ENCODE measurements around the gene NACC2.

The NACC2 gene

GRCh38 chr9:136054798-136055714, 40.0 kb downstream of the NACC2 start:
- no peak for DNase-seq

- no peak for DNase-seq
These were observed 40.9 kb downstream of the NACC2 start for GRCh38 chr9:136054146-136054545.

GRCh38 chr9:136053757-136054142, 41.3 kb downstream of the NACC2 start:
- DNase-seq, result no peak

DNA sequence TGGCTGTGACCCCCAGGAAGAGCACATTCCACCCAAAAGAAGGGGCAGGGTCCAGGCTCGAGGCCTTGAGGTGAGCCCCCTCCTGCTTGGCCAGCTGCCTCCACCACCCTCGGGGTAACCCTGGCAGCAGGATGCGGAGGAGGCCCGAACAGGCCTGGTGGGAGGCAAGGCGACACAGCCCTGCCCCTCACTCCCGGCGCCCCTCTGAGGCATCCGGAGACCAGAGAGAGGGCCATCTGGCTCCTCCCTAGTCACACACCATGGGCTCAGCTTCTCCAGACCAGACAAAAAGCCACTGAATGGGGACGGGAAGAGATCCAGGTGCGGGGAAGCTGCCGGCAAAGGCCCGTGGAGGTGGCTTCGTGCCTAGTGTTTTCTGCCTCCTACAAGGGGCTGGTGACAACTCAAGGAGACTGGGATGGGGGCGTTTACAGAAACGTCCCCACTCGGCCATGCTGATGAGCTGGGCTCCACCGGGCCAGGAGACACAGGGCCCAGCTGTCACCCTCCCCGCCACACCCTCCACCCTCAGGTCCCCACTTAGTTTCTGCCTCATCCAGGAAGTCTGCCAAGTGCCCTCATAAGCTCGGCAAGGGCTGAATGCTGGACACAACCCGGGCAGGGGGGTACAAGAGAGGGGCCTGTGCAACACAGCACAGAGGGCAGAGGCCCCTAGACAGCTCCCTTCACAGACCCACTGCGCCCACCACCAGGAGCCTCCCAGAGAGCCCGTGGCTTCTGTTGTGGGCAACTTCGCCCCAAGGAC, 41.9 kb downstream of the NACC2 start:
- DNase-seq, result no peak

- DNase-seq, result no peak
These were observed 42.6 kb downstream of the NACC2 start for GRCh38 chr9:136052472-136052880.

GRCh38 chr9:136051837-136052471, 43.1 kb downstream of the NACC2 start:
- DNase-seq, result peak; percentile 68

DNA sequence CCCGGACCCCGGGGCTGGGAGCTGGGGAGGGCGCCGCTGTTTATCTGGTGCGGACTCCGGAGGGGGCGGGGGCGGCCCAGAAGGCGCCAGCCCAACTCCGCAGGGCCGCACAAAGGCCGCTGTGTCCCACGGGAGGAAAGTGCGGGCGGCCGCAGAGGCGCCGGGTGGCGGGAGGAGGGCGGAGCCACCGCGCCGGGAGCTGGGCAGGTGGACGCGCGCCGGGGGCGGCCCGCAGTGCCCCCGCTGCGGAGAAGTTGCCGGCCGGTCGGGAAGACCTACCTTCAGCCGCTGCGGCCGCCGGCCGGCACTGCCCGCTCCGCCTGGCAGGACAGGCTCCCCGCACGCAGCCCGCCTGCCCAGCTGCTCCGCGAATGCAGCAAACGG, 43.6 kb downstream of the NACC2 start:
- no peak for DNase-seq

DNA sequence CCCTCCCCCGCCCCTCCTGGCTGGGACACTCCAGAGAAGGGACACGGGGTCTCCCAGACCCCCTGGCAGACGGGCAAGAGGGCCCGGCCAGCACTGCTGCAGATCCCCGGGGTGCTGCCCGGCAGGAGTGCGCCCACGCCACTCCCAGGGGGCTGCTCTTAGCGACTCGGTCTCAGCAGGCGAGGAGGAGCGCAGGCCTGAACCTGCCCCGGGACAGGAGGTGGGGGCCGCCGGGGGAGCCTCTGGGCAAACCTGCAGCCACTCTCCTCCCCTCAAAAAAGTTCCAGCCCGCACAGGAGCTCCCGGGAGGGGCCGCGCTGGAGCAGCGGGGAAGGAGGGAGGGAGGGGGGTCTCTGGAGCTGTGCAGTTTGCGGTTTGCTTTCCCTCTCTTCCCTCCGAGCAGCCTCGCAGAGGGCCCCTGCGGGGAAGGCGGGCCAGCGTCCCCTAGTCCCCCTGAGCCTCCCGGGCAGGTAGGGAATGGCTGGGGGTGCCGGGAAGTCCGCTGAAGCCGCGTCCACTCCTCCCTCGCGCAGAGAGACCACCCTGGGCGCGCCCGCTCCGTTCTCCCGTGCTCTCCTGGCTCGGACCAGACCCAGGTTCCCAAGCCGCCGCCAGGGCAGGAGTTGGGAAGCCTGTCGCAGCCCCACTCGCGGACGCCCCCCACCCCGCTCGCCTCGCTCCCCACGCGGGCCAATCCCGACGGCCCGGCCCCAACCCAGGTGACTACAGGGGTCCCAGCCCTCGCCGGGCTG, 44.2 kb downstream of the NACC2 start:
- no peak for DNase-seq

DNA sequence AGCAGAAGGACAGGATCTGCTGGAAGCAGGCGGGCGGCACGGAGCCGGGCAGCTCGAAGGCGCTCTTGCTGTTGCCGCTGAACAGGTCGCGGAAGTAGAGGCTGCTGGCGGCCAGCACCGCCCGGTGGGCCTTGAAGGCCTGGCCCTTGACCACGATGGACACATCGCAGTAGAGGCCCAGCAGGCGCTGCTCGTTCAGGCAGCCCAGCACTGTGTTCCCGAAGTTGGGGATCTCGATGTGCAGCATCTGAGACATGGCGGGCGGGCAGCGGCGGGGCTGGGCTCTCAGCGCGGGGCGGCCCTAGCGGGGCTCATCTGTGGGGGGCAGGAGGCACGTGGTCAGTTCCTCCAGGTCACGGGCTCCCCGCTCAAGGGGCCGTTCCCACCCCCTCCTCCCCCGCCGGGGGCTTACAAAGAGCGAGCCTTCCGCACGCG, 44.8 kb downstream of the NACC2 start:
- no peak for DNase-seq

DNA sequence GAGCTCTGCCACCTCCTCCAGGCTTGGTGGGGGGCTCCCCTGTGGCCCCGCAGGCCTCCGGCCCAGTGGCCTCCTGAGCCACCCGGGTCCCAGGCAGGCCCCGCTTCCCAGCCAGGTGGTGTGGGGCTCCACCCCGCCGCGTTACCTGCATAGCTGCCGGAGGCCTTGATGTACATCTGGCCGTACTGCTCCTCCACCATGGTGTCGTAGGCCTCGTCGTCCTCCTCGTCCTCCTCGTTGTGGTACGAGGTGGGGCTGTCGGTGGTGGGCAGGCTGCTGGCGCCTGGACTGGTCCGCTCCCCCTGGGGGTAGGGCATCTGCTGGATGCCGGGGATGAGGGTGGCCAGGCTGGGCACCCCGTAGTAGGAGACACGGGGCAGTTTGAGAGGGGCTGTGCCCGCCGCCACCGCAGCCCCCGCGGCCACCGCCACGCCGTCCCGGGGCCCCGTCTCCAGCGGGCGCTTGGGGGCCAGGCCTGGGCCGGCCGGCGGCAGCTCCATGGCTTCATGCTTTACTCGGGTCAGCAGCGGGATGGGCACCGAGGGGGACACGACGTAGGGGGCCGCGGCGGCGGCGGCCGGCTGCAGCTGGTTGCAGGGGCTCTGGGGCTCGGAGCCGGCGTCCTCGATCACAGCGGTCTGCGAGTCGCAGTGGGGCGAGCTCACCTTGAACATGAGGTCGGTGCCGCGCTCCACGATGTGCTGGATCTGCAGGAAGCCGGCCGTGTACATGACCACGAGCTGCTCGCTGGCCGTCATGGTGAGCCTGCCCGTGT, 45.4 kb downstream of the NACC2 start:
- no peak for DNase-seq

DNA sequence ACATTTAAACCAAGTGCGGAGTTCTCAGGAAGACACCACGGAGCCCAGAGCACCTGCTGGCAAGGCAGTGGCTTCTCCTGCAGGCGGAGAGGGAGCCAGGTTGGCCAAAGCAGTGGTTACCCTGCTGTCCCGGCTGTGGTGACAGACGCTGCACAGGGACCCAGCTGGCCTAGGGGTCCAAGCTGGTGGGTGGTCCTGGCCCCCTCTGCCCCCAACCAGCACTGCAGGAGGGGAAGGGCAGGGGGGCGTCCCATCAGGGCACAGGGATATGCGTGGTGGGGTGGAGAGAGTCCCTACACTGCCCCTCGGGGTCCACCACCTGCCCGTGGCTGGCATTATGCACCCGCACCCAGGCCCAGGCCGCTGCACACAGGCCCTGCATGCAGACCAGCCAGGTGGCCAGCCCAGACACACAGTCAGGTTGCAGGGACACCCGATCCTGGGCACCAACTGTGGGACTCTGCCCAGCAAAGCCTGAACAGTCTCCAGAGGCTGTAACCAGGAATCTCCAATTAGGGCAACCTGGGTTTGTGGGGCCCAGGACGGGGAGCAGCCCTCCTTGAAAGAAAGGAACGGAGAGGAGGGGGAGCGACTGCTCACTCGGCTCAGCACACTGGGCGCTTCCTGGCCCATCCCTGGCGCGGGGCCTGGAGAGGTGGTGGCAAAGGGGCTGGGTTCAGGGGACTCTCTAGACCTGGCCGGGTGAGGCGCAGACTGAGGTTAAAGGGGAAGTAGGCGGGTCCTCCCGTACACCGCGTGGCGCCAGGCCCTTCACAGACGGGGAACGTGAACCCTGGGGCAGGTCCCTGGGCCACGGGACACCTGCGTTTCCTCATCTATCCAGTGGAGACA, 46.3 kb downstream of the NACC2 start:
- DNase-seq, result no peak

GRCh38 chr9:136047775-136048559, 47.1 kb downstream of the NACC2 start:
- DNase-seq, result no peak

GRCh38 chr9:136047076-136047774, 47.9 kb downstream of the NACC2 start:
- no peak for DNase-seq

DNA sequence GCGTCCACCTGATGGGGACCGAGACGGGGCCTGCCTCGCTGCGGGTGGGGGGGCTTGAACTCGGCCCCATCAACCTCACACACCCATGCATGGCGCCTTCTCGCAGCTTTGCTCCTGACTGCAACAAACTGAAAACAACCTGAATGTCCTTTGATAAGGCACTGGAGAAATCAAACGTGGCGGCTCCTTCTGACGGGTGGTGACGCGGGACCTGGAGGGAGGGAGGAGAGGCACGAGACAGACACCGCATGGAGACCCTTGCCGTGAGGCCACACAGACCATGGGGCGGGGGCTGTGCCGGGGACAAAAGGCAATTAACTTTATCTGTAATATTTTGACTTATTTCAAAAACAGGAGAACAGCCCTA, 48.6 kb downstream of the NACC2 start:
- DNase-seq, result no peak

- no peak for DNase-seq
These were observed 49.2 kb downstream of the NACC2 start for GRCh38 chr9:136045595-136046553.

DNA sequence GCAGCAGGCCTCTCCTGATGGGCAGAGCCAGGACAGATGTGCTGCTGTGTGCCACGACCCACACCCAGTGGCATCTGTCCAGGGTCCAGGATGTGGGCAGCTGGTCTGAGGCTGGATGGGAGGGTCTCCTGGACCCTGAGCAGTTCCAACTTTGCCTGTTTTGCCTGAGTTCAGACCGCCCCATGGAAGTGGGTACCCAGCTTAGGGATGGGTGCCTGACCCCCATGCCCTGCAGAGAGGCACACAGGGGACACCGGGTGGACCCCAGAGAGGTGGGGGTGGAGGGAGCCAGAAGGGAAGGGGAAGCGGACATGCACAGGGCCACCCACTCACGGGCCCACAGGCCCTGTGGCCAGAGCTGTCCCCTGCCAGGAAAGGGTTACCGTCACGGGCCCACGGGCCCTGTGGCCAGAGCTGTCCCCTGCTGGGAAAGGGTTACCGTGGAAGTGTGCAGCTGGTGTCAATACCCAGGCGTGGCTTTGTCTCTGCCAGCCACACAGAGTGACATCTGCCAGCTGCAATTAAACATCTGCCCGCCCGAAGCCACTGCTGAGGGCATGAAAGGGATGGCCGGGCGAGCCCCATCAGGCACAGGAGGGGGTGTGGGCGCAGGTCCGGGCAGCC, 50.0 kb downstream of the NACC2 start:
- DNase-seq, result no peak

DNA sequence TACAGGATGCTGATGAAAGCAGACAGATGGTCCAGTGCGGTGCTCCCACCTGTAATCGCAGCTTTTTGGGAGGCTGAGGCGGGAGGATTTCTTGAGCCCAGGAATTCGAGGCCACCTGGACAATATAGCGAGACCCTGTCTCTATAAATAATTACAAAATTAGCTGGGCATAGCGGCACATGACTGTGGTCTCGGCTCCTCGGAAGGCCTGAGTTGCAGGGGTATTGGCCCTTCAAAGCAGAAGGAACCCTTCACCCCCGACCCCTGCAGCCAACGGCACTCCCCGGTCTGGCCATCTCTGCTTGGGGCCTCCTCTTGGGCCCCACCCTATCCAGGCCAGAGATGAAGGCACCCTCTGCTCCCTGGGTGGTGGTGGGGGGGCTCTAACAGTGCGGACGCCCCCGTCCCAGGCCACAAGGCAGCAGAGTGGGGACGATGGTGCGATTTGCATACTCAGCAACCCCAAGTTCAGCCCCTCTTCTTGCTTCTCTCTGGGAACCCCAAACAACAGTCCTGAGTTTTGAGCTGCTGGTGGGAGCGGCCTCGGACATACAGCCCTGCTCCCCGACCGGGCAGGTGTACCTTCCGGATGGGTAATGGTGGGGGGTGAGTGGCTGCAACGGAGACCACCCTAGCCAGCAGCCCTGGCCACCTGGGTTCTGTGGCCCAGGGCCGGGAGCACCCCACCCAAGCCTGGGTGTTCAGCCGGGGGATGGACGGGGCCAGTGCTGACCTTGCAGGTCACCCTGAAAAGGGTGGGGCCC, 50.7 kb downstream of the NACC2 start:
- no peak for DNase-seq

Measured in NCI-H2081 treated with DMSO at 0.1 percent for 48 hours (cell line).